ENCODE data around the gene ANKFY1. TPM values are rescaled to one million over a fixed set of nuclear protein-coding genes. Genes with fewer than 3 reads are reported as not detected.

Gene ANKFY1
- total RNA-seq, 1 experiment from 2014 or later, result 38.9 TPM

DNA sequence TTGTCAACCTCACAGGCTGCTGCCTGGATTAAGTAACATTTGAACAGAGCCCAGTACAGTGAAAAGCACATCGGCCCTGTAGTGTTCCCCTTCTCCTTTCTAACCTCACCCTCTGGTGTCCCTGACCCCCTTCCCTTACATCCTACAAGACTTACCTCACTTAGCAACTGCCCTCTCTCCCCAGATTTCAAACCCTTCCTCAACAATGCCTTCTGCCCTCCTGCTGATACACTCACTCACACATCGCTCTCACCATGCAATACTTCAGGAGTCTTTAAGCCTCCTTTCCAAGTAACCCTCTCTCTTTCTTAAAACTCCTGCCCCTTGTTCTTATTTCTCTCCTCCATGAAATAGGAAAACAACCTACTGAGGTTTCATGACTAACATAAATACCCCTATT is 138.8 kb downstream of the ANKFY1 start:
- H3K4me1 ChIP-seq (ENCODE audit: control insufficient read depth in 1 of 2, insufficient read depth in 2 of 2, low read length in 2 of 2), result no peaks in the 10 kb centered on the region
- DNase-seq (ENCODE audit: low read depth, low spot score) (no peak), ATAC-seq (no peak)
- ChIA-PET CTCF (no interaction called here), RAD21 (ENCODE audit: low non-redundant PET in 1 of 2, low total read pairs in 2 of 2, uncharacterized antibody in 2 of 2, unreplicated experiment in 2 of 2) (no interaction called here), POLR2A (no interaction called here)
- no peaks in the 10 kb centered on the region for H4K20me1 ChIP-seq (ENCODE audit: insufficient read depth)
- H3K9me2 ChIP-seq (ENCODE audit: insufficient read depth), result no peaks in the 10 kb centered on the region
- H3K79me2 ChIP-seq (ENCODE audit: insufficient read depth, low read length), result peaks cover 23% of the 10 kb centered on the region
- H2AFZ ChIP-seq (ENCODE audit: low read depth, low read length, poor library complexity, severe bottlenecking), result no peak overlapping the region
- H3K27ac ChIP-seq (ENCODE audit: low read depth, low read length), result no peak overlapping the region
- no peak for TF ChIP-seq SRF (IDR thresholded peaks at IDR 0.05; ENCODE audit: low read depth)
- no peak for TF ChIP-seq EGR1 (IDR thresholded peaks at IDR 0.05; ENCODE audit: low read depth)
- TF ChIP-seq POLR2A (IDR thresholded peaks at IDR 0.05; ENCODE audit: borderline replicate concordance, extremely low read depth, insufficient read depth, insufficient read length), result no peak
- TF ChIP-seq, protein P1, sequence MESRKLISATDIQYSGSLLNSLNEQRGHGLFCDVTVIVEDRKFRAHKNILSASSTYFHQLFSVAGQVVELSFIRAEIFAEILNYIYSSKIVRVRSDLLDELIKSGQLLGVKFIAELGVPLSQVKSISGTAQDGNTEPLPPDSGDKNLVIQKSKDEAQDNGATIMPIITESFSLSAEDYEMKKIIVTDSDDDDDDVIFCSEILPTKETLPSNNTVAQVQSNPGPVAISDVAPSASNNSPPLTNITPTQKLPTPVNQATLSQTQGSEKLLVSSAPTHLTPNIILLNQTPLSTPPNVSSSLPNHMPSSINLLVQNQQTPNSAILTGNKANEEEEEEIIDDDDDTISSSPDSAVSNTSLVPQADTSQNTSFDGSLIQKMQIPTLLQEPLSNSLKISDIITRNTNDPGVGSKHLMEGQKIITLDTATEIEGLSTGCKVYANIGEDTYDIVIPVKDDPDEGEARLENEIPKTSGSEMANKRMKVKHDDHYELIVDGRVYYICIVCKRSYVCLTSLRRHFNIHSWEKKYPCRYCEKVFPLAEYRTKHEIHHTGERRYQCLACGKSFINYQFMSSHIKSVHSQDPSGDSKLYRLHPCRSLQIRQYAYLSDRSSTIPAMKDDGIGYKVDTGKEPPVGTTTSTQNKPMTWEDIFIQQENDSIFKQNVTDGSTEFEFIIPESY (IDR thresholded peaks at IDR 0.05; ENCODE audit: extremely low read depth, insufficient replicate concordance, low read length), result no peak
- no peak for TF ChIP-seq TCF7L2 (IDR thresholded peaks at IDR 0.05; ENCODE audit: borderline replicate concordance, extremely low read depth, insufficient read depth, insufficient read length)
- no peak for TF ChIP-seq RAD21 (IDR thresholded peaks at IDR 0.05; ENCODE audit: low read depth)
- no peak for TF ChIP-seq CEBPB (IDR thresholded peaks at IDR 0.05; ENCODE audit: low read depth)
- no peak for TF ChIP-seq POLR2AphosphoS5 (IDR thresholded peaks at IDR 0.05; ENCODE audit: low read depth, low read length)
- no peak for TF ChIP-seq ZNF274 (IDR thresholded peaks at IDR 0.05; ENCODE audit: low read depth, low read length)
- no peak for TF ChIP-seq SIN3A (IDR thresholded peaks at IDR 0.05; ENCODE audit: low read depth)
- no peak for TF ChIP-seq MAX (IDR thresholded peaks at IDR 0.05)
- TF ChIP-seq SP1 (IDR thresholded peaks at IDR 0.05; ENCODE audit: low read depth), result no peak
- TF ChIP-seq, protein P2, sequence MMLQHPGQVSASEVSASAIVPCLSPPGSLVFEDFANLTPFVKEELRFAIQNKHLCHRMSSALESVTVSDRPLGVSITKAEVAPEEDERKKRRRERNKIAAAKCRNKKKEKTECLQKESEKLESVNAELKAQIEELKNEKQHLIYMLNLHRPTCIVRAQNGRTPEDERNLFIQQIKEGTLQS (IDR thresholded peaks at IDR 0.05), result no peak
- TF ChIP-seq CBX3 (IDR thresholded peaks at IDR 0.05; ENCODE audit: low read depth), result no peak
- TF ChIP-seq FOSL1 (IDR thresholded peaks at IDR 0.05; ENCODE audit: low read depth), result no peak
- no peak for TF ChIP-seq CTCF (IDR thresholded peaks at IDR 0.05 in 2 of 3, conservative IDR thresholded peaks at IDR 0.05 in 1 of 3; ENCODE audit: borderline replicate concordance in 1 of 3, insufficient read depth in 1 of 3, low read depth in 2 of 3, low read length in 2 of 3)
- no peak overlapping the region for H3K9ac ChIP-seq (ENCODE audit: low read length)
- no peaks in the 10 kb centered on the region for H3K27me3 ChIP-seq (ENCODE audit: insufficient read depth, low read length)
- H3K9me3 ChIP-seq (ENCODE audit: control insufficient read depth in 1 of 2, insufficient read depth in 1 of 2, low read depth in 1 of 2, low read length in 2 of 2), result no peaks in the 10 kb centered on the region
- no peak overlapping the region for H3K4me2 ChIP-seq (ENCODE audit: low read length)
- no TSS peak for BruUV-seq (replicated peaks)
- no peak overlapping the region for H3K4me3 ChIP-seq (replicated peaks in 1 of 2; ENCODE audit: low read depth in 1 of 2, low read length in 2 of 2)
- peaks cover 2 to 11% of the 10 kb centered on the region in 2 experiments; a peak in 2 of 4 replicates for H3K36me3 ChIP-seq (ENCODE audit: control insufficient read depth in 1 of 2, insufficient read depth in 2 of 2, low read length in 2 of 2)
- intact Hi-C loops (cut with micrococcal nuclease), result no loop called here

All from HCT116 (cell line).